Esophagus squamous epithelium (tissue), 4 donors: ENCODE results near the gene SUGP1.

Experiments used
- POLR2A ChIP-seq, 4 donors: fragments of 450-650 bp; IDR thresholded peaks; one replicate each; pipeline ENCODE4 v1.6.1; 2017; ENCODE audit warnings: antibody characterized with exemption in 4 of 4, mild to moderate bottlenecking in 4 of 4, moderate library complexity in 3 of 4
- TF ChIP-seq, protein P1 (sequence below), 6 experiments: fragments of 450-650 bp in 4 of 6; fragments of 200-600 bp in 2 of 6; sonication (generic) in 2 of 6; IDR thresholded peaks; one replicate each; pipeline ENCODE4 v1.5.1; 2016 to 2019; ENCODE audit warnings: antibody characterized with exemption in 6 of 6, mild to moderate bottlenecking in 4 of 6, moderate library complexity in 4 of 6

DNA sequence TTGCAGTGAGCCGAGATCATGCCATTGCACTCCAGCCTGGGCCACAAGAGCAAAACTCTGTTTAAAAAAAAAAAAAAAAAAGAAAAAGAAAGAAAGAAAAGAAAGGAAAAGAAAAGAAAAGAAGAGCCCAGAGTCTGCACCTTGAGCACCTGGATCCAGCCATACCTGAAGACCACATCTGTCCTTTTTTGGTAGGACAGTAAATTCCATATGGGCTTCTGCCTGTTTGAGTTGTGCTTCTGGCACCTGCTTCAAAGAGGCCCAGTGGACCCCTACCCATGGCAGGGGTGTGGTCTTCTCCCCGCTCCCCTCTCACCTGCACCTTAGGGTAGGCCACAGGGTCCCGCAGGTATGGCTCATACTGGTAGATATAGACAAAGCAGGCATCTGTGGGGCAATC, 53.0 kb downstream of the SUGP1 start:
- TF ChIP-seq, protein P1, sequence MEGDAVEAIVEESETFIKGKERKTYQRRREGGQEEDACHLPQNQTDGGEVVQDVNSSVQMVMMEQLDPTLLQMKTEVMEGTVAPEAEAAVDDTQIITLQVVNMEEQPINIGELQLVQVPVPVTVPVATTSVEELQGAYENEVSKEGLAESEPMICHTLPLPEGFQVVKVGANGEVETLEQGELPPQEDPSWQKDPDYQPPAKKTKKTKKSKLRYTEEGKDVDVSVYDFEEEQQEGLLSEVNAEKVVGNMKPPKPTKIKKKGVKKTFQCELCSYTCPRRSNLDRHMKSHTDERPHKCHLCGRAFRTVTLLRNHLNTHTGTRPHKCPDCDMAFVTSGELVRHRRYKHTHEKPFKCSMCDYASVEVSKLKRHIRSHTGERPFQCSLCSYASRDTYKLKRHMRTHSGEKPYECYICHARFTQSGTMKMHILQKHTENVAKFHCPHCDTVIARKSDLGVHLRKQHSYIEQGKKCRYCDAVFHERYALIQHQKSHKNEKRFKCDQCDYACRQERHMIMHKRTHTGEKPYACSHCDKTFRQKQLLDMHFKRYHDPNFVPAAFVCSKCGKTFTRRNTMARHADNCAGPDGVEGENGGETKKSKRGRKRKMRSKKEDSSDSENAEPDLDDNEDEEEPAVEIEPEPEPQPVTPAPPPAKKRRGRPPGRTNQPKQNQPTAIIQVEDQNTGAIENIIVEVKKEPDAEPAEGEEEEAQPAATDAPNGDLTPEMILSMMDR (IDR thresholded peaks at IDR 0.05) = no peak
- no peak for TF ChIP-seq POLR2A (IDR thresholded peaks at IDR 0.05)
